Cardiac muscle cell (in vitro differentiated cells and primary cell): Measurements from ENCODE around the gene PEX11G. TPM values are rescaled to one million over a fixed set of nuclear protein-coding genes. Genes with fewer than 3 reads are reported as not detected.

Source experiments
- DNase-seq, 2 donors: peaks; one replicate each; pipeline versions ENCODE4 v3.0.0 to v3.0.0-alpha.2; 2010 to 2017; ENCODE audit warnings: low read depth in 1 of 2, low spot score in 1 of 2
- H3K27ac ChIP-seq: fragments of 200-600 bp; sonication (generic); 2 replicates; pipeline ENCODE4 v1.5.1; 2016
- H3K27me3 ChIP-seq: fragments of 200-600 bp; sonication (generic); 2 replicates; pipeline ENCODE4 v1.6.0; 2016; ENCODE audit warnings: control low read depth
- H3K36me3 ChIP-seq: fragments of 200-600 bp; sonication (generic); 2 replicates; pipeline ENCODE4 v1.5.1; 2016; ENCODE audit warnings: control low read depth
- H3K4me1 ChIP-seq: fragments of 200-600 bp; sonication (generic); 2 replicates; pipeline ENCODE4 v1.8.1; 2017; ENCODE audit warnings: low read depth, mild to moderate bottlenecking, mixed run types
- H3K4me3 ChIP-seq: fragments of 200-600 bp; sonication (generic); 2 replicates; pipeline ENCODE4 v1.5.1; 2016; ENCODE audit warnings: mild to moderate bottlenecking
- H3K9me3 ChIP-seq: fragments of 200-600 bp; sonication (generic); 2 replicates; pipeline ENCODE4 v1.5.1; 2017; ENCODE audit warnings: low read depth, mild to moderate bottlenecking, control low read depth
- CTCF ChIP-seq: IDR thresholded peaks from 2 replicates; pipeline ENCODE4 v1.5.1; 2012; ENCODE audit warnings: low read depth, mild to moderate bottlenecking, low read length
- polyA plus RNA-seq: library from polyadenylated mRNA; unstranded; fragments of >200 nt; fragmentation: Nextera tagmentation; extraction: Ambion mirVana; gene quantifications from 2 replicates; pipeline ENCODE4 v1.2.1, GENCODE V29; 2016
- total RNA-seq: library from RNA; depleted of rRNA; stranded (reverse); fragments of >200 nt; gene quantifications from 2 replicates; pipeline ENCODE4 v1.2.3, GENCODE V29; 2016

PEX11G gene
- total and polyA plus RNA-seq, 2 experiments from 2014 or later = 6.1 to 6.5 TPM

DNA sequence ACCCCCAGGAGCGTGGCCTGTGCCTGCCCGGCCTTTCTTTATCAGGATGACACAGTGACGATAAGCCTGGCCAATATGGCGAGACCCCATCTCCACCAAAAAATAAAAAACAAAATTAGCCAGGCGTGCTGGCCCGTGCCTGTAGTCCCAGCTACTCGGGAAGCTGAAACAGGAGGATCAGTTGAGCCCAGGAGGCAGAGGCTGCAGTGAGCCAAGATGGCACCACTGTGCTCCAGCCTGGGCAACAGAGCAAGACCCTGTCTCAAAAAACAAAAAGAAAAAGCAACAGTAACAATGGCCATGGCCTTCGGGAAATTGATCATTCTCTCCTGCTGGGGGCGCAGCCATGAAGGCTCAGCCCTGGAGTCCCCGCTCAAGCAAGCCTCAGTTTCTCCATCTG is 11.1 kb downstream of the PEX11G start:
- Histone ChIP-seq H3K4me3 (no peak overlapping the region), H3K36me3 (no peaks in the 10 kb centered on the region), H3K27me3 (no peaks in the 10 kb centered on the region), H3K9me3 (no peaks in the 10 kb centered on the region), H3K4me1 (peaks cover 4% of the 10 kb centered on the region), H3K27ac (no peak overlapping the region)
- DNase-seq = no peak
- TF ChIP-seq CTCF = no peak

DNA sequence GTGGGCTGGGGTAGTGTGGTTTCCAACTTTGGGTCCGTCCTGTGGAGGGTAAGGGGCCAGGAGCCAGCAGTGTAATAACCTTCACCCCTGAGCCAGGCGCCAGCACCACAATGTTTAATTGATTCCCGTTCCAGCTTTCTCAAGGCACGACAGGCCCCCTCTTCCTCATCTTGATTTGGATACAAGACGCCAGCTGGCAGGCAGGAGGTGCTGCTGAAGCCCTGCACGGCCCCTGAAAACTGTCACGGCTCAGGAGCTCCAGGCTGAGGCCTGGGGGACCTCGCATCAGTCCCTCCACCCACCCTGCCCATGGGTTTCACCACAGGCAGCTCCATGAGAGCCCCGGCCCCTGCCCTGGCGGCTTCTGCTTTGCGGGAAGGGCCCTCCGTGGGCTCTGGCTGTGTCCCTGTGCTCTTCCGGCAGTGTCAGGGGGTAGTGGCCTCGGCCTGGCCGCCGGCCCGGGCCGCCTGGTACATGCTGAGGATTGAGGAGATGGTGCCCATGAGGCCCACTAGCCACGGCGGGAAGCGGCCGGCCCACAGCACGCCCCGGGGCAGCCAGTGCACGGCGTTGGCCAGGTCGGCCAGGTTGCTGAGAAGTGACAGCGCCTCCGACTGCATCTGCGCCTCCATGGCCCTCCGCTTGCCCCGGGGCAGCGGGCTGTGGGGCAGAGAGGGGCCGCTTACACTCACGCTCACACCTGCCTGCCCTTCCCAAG is 11.9 kb downstream of the PEX11G start:
- TF ChIP-seq CTCF = no peak
- Histone ChIP-seq H3K27ac (no peak overlapping the region), H3K4me3 (no peak overlapping the region), H3K4me1 (peaks cover 4% of the 10 kb centered on the region), H3K9me3 (no peaks in the 10 kb centered on the region), H3K27me3 (no peaks in the 10 kb centered on the region), H3K36me3 (no peaks in the 10 kb centered on the region)
- no peak for DNase-seq

- H3K27ac ChIP-seq = no peak overlapping the region
- H3K9me3 ChIP-seq = no peaks in the 10 kb centered on the region
- no peak overlapping the region for H3K4me3 ChIP-seq
- no peak for TF ChIP-seq CTCF
- peaks cover 4% of the 10 kb centered on the region for H3K4me1 ChIP-seq
- H3K27me3 ChIP-seq = no peaks in the 10 kb centered on the region
- DNase-seq = no peak
- no peaks in the 10 kb centered on the region for H3K36me3 ChIP-seq
Observed at GRCh38 chr19:7476241-7476640, 12.6 kb downstream of the PEX11G start.

DNA sequence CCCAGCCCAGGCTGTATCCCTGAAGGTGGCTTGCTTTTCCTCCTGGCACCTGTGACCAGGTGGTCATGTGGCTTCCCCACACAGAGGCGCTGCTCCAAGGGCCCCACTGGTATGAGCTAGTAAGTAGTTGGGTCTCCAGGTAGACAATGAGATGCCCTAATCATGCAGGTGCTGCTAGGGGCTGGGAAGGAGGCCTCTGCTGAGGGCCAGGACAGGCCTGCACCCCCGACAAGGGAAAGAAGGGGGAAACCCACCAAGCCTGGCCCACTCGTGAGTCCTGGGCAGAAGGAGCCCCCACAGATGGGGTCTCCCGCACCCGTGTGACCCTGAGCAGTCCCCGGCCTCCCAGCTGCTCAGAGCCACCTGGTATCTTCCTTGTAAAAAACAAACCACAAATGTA is 13.2 kb downstream of the PEX11G start:
- peaks cover 1% of the 10 kb centered on the region for H3K4me1 ChIP-seq
- H3K4me3 ChIP-seq = no peak overlapping the region
- no peaks in the 10 kb centered on the region for H3K9me3 ChIP-seq
- no peak for TF ChIP-seq CTCF
- H3K27me3 ChIP-seq = no peaks in the 10 kb centered on the region
- H3K36me3 ChIP-seq = peaks cover 1% of the 10 kb centered on the region
- no peak for DNase-seq
- H3K27ac ChIP-seq = no peak overlapping the region

- no peak for DNase-seq
- H3K36me3 ChIP-seq = peaks cover 2% of the 10 kb centered on the region
- H3K4me1 ChIP-seq = no peaks in the 10 kb centered on the region
- TF ChIP-seq CTCF = no peak
- no peak overlapping the region for H3K4me3 ChIP-seq
- H3K27ac ChIP-seq = no peak overlapping the region
- no peaks in the 10 kb centered on the region for H3K27me3 ChIP-seq
- H3K9me3 ChIP-seq = no peaks in the 10 kb centered on the region
Observed at GRCh38 chr19:7471696-7472615, 16.9 kb downstream of the PEX11G start.
